Measurements from ENCODE around the gene IGFLR1. TPM values are rescaled to one million over a fixed set of nuclear protein-coding genes. Genes with fewer than 3 reads are reported as not detected.

Gene IGFLR1, protein sequence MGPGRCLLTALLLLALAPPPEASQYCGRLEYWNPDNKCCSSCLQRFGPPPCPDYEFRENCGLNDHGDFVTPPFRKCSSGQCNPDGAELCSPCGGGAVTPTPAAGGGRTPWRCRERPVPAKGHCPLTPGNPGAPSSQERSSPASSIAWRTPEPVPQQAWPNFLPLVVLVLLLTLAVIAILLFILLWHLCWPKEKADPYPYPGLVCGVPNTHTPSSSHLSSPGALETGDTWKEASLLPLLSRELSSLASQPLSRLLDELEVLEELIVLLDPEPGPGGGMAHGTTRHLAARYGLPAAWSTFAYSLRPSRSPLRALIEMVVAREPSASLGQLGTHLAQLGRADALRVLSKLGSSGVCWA
- 0.66 and 1.9 TPM in 2 replicates for total RNA-seq

DNA sequence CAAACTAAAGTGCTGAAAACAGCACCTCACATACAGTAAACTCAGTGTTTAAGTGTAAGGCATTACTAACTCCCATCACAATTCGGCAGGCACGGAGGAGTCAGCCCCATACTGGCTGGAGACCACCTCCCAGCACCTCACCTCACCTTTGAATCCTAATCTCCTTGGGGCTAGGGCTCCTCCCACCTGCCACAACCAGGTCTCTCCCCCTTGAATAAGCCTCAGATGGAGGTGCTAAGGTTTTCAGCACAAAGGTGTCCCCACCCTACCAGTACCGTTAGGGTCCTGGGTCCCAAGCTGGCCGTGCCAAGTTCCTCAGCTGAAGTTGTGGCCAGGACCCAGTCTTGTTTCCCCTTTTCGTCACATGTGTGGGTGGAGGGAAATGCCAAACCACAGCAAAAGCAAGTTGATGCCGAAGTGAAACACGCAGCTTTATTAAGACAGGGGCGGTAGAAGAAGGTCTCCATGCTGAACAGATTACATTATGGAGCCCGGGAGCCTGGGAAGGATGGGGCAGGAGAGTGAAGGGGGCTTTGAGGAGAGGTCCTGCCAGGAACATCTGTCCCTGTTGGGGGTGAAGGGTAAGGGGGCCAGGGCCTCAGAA is at the start of gene IGFLR1:
Gene IGFLR1 (minus strand): TSS at position 332 of the 604 bp plus-strand sequence. CDS start 1,272 bp downstream, outside the sequence.

GRCh38 chr19:35775298-35776101 is 33.2 kb upstream of the IGFLR1 start, which contains the start of gene ARHGAP33:
Gene ARHGAP33, plus strand, starts transcription at chr19:35775564. Its CDS starts 95 bp downstream, at chr19:35775659.

GRCh38 chr19:35757749-35758608 is 15.7 kb upstream of the IGFLR1 start, which contains the start of gene PROSER3:
Gene PROSER3, plus strand, starts transcription at chr19:35758176. Its CDS starts 40 bp downstream, at chr19:35758216.

DNA sequence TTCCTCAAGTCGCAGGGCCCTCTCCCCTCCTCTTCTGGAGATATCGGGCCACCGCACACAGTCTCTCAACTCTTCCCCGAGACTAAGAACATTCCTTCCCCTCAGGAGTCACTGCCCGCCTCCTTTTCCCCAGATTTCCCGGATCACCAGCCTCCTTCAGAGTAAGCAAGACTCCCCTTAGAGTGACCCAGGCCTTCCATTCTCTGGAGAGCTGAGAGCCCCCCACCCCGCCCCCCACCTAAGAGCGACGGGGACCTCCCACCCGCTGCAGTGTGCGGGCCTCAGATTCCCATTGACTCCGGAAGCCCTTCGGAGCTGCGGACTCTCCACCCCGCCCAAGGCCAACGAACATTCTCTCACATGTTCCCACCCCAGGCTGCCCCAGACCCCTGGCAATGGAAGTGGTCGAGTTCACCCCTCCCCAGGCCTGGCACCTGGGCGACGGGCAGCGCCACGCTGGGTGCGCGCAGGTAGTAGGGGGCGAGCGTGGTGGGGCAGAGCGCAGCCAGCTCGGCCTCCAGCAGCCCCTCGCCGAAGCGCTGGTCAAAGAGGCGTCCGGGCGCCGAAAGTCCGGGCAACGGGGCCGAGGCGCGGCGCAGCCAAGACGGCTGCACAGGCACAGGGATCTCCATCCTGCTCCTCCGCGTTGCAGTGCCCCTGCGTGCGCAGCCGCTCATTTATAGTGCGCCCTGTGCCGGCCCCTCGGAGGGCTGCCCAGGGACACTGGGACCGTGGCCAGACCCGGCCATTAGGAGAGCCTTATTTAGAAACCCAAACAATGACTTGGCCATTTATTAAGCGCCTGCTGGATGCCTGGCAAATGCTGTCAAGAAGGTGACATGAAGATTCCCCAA is 14.4 kb upstream of the IGFLR1 start, which contains the start of gene HSPB6:
Gene HSPB6 (minus strand): TSS at position 653 of the 854 bp plus-strand sequence. CDS start 21 bp downstream, at position 632.

DNA sequence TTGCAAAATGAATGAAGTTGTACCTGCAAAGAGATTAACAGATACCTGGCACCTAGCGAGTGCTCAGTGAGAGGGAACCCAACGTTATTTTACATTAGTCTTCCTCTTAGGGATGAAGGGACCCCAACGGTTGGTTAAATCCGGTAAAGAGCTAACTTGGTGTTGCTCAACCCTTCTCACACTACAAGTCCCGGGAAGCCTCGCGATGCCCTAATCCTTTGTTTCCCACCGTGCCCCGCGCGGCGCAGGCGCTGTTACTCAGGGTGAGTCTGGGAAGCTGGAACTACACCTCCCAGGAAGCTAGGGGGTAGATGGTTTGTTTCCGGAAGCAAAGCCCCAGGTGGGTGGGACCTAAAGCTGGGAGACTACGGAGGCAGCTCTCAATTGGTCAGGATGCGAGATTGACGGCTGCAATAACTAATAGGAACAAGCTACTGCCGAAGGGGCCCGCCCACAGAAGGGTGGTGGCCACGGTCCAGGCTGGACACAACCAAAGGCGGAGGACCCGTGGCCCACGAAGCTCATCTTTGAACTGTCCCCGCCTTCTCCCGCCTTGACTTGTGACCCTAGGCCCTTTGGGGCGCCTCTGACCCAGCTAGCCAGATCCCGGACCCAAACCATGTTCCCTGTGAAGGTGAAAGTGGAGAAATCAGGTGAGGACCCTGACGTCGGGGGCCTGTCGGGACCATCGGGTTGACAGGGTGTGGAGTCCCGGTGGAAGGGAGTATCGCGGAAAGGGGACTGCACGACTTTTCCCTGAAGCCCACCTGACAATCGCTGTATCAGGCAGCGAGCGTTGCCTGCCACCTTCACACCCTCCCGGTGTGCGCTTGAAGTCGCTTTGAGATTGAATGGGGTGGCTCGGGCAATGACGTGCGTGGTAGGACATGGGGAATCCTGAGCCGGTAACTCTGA is 6.1 kb upstream of the IGFLR1 start, which contains the start of gene LIN37:
Gene LIN37 (plus strand): TSS at position 471 of the 915 bp plus-strand sequence. CDS start 149 bp downstream, at position 620.

GRCh38 chr19:35745328-35746086 is 3.3 kb upstream of the IGFLR1 start, which contains the start of the genes PSENEN and U2AF1L4:
Gene PSENEN, plus strand, starts transcription at chr19:35745651. Its CDS starts 280 bp downstream, at chr19:35745931.
Gene U2AF1L4, minus strand, starts transcription at chr19:35745418. Its CDS starts 27 bp downstream, at chr19:35745391.

DNA sequence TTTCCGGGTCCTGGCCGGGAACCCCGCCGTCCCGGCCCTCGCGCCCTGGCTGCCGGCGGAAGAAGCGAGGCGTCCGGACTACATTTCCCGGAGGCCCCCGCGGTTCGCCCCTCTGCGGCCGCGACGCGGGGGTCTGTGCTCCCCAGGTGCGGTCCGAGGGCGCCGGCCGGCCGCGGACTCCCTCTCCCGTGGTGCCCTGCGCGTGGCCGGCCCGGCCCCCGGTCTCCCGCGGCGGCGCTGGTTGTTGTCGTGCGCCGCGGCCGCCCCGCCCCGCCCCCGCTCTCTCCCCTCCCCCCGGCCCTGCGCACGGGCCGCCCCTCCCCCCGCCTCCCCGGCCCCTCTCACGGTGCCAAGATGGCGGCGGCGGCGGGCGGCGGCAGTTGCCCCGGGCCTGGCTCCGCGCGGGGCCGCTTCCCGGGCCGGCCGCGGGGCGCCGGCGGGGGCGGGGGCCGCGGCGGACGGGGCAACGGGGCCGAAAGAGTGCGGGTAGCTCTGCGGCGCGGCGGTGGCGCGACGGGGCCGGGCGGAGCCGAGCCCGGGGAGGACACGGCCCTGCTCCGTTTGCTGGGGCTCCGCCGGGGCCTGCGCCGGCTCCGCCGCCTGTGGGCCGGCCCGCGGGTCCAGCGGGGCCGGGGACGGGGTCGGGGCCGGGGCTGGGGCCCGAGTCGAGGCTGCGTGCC is 24.4 kb downstream of the IGFLR1 start, which contains the start of gene KMT2B:
Gene KMT2B (plus strand): TSS at position 339 of the 680 bp plus-strand sequence. CDS start 16 bp downstream, at position 355.

GRCh38 chr19:35704218-35704617 is 38.0 kb downstream of the IGFLR1 start, which contains the start of gene ZBTB32:
Gene ZBTB32, plus strand, starts transcription at chr19:35704558. Its CDS starts 10,069 bp downstream, at chr19:35714627.

Other genes with a start within 250 kb of the IGFLR1 start
- gene DMKN, start 228.8 kb downstream of the IGFLR1 start, total RNA-seq: 0.14 and 0.22 TPM in 2 replicates
- 0.14 TPM in 1 of 2 replicates, not detected in the other for gene SBSN, start 214.1 kb downstream of the IGFLR1 start, total RNA-seq
- not detected in 2 replicates for gene GAPDHS, start 209.0 kb downstream of the IGFLR1 start, total RNA-seq
- 64.1 and 66.6 TPM in 2 replicates for gene TMEM147, start 196.8 kb downstream of the IGFLR1 start, total RNA-seq
- not detected in 2 replicates for gene ATP4A, start 178.8 kb downstream of the IGFLR1 start, total RNA-seq
- not detected in 2 replicates for gene PMIS2, start 156.3 kb downstream of the IGFLR1 start, total RNA-seq
- 2.2 and 14.2 TPM in 2 replicates for gene HAUS5, start 129.7 kb downstream of the IGFLR1 start, total RNA-seq
- 74.6 and 76.2 TPM in 2 replicates for gene RBM42, start 113.4 kb downstream of the IGFLR1 start, total RNA-seq
- 0.29 TPM in 1 of 2 replicates, not detected in the other for gene ETV2, start 100.7 kb downstream of the IGFLR1 start, total RNA-seq
- 212 and 274 TPM in 2 replicates for gene COX6B1, start 94.1 kb downstream of the IGFLR1 start, total RNA-seq
- gene UPK1A, start 75.9 kb downstream of the IGFLR1 start, total RNA-seq: not detected in 2 replicates
- not detected in 2 replicates for gene ZBTB32, start 37.9 kb downstream of the IGFLR1 start, total RNA-seq
- gene KMT2B, start 24.4 kb downstream of the IGFLR1 start, total RNA-seq: 10.0 and 14.7 TPM in 2 replicates
- gene U2AF1L4, start 3.0 kb upstream of the IGFLR1 start, total RNA-seq: 5.3 and 15.3 TPM in 2 replicates
- gene PSENEN, start 3.2 kb upstream of the IGFLR1 start, total RNA-seq: 10.9 and 12.0 TPM in 2 replicates
- gene LIN37, start 6.1 kb upstream of the IGFLR1 start, total RNA-seq: 17.9 and 29.1 TPM in 2 replicates
- gene HSPB6, start 14.6 kb upstream of the IGFLR1 start, total RNA-seq: 11.6 and 22.3 TPM in 2 replicates
- 10.9 and 17.6 TPM in 2 replicates for gene PROSER3, start 15.7 kb upstream of the IGFLR1 start, total RNA-seq
- 2.2 and 5.0 TPM in 2 replicates for gene ARHGAP33, start 33.1 kb upstream of the IGFLR1 start, total RNA-seq
- gene PRODH2, start 70.4 kb upstream of the IGFLR1 start, total RNA-seq: not detected in 2 replicates
- not detected in 2 replicates for gene NPHS1, start 110.1 kb upstream of the IGFLR1 start, total RNA-seq
- gene KIRREL2, start 114.5 kb upstream of the IGFLR1 start, total RNA-seq: not detected in 2 replicates
- 2.0 and 2.1 TPM in 2 replicates for gene APLP1, start 126.1 kb upstream of the IGFLR1 start, total RNA-seq
- gene NFKBID, start 158.1 kb upstream of the IGFLR1 start, total RNA-seq: 5.3 and 6.4 TPM in 2 replicates
- 0.44 and 0.86 TPM in 2 replicates for gene HCST, start 160.1 kb upstream of the IGFLR1 start, total RNA-seq
- gene TYROBP, start 165.8 kb upstream of the IGFLR1 start, total RNA-seq: not detected in 2 replicates
- 5.3 and 7.2 TPM in 2 replicates for gene LRFN3, start 193.9 kb upstream of the IGFLR1 start, total RNA-seq

Data from placental pericyte (primary cell).